ENCODE data around the gene CAP1.

- TF ChIP-seq POLR2AphosphoS5 (IDR thresholded peaks at IDR 0.05) (peak; percentile 29 to 100), EP300 (IDR thresholded peaks at IDR 0.05) (no peak), CTCF (IDR thresholded peaks at IDR 0.05) (no peak), POLR2A (IDR thresholded peaks at IDR 0.05; ENCODE audit: low read depth) (peak; percentile 96)
Measured at GRCh38 chr1:40039757-40040510, 595 bp upstream of the CAP1 start.

All from esophagus muscularis mucosa (tissue), 4 donors.